ENCODE measurements around the gene TMEM151B.
"Not testable (repeated sequence)": the region's sequence is repeated elsewhere in the genome, so short reads cannot be mapped to it uniquely, and the experiment has no call there.

Gene TMEM151B

GRCh38 chr6:44310241-44310640 lies 40.0 kb downstream of the TMEM151B start:
- no peaks in the 10 kb centered on the region for H3K27me3 ChIP-seq (ENCODE audit: control insufficient read depth in 1 of 2, insufficient read depth in 2 of 2, low read length in 2 of 2)
- no peak overlapping the region for H3K27ac ChIP-seq (ENCODE audit: low read length)
- peaks cover 7% of the 10 kb centered on the region for H3K4me1 ChIP-seq (ENCODE audit: control insufficient read depth, insufficient read depth, low read length)
- no peak overlapping the region for H3K4me3 ChIP-seq (ENCODE audit: low read length in 2 of 2)
- H3K9ac ChIP-seq (ENCODE audit: low read length in 2 of 2) = no peak overlapping the region
- H3K9me3 ChIP-seq (ENCODE audit: control insufficient read depth in 2 of 2, low read length in 2 of 2) = no peaks in the 10 kb centered on the region
- H3K36me3 ChIP-seq (ENCODE audit: control insufficient read depth in 2 of 2, insufficient read depth in 2 of 2, low read length in 2 of 2) = peaks cover 22 to 39% of the 10 kb centered on the region in 2 donors

GRCh38 chr6:44311304-44311703 lies 41.1 kb downstream of the TMEM151B start:
- Histone ChIP-seq H3K9ac (ENCODE audit: low read length in 2 of 2) (no peak overlapping the region), H3K27ac (ENCODE audit: low read length) (no peak overlapping the region), H3K36me3 (ENCODE audit: control insufficient read depth in 2 of 2, insufficient read depth in 2 of 2, low read length in 2 of 2) (peaks cover 22 to 28% of the 10 kb centered on the region in 2 donors), H3K27me3 (ENCODE audit: control insufficient read depth in 1 of 2, insufficient read depth in 2 of 2, low read length in 2 of 2) (no peaks in the 10 kb centered on the region), H3K4me1 (ENCODE audit: control insufficient read depth, insufficient read depth, low read length) (peaks cover 7% of the 10 kb centered on the region), H3K4me3 (ENCODE audit: low read length in 2 of 2) (no peak overlapping the region), H3K9me3 (ENCODE audit: control insufficient read depth in 2 of 2, low read length in 2 of 2) (no peaks in the 10 kb centered on the region)

GRCh38 chr6:44311767-44312166 lies 41.5 kb downstream of the TMEM151B start:
- peak overlapping the region in 1 of 2 donors; percentile 82 for H3K9ac ChIP-seq (ENCODE audit: low read length in 2 of 2)
- H3K27ac ChIP-seq (ENCODE audit: low read length) = no peak overlapping the region
- no peaks in the 10 kb centered on the region for H3K27me3 ChIP-seq (ENCODE audit: control insufficient read depth in 1 of 2, insufficient read depth in 2 of 2, low read length in 2 of 2)
- peaks cover 7% of the 10 kb centered on the region for H3K4me1 ChIP-seq (ENCODE audit: control insufficient read depth, insufficient read depth, low read length)
- H3K4me3 ChIP-seq (ENCODE audit: low read length in 2 of 2) = peak overlapping the region in 1 of 2 donors; percentile 96
- H3K9me3 ChIP-seq (ENCODE audit: control insufficient read depth in 2 of 2, low read length in 2 of 2) = no peaks in the 10 kb centered on the region
- peaks cover 22 to 26% of the 10 kb centered on the region in 2 donors for H3K36me3 ChIP-seq (ENCODE audit: control insufficient read depth in 2 of 2, insufficient read depth in 2 of 2, low read length in 2 of 2)

- Histone ChIP-seq H3K9me3 (ENCODE audit: control insufficient read depth in 2 of 2, low read length in 2 of 2) (no peaks in the 10 kb centered on the region), H3K36me3 (ENCODE audit: control insufficient read depth in 2 of 2, insufficient read depth in 2 of 2, low read length in 2 of 2) (peaks cover 22 to 24% of the 10 kb centered on the region in 2 donors), H3K4me1 (ENCODE audit: control insufficient read depth, insufficient read depth, low read length) (peaks cover 7% of the 10 kb centered on the region), H3K9ac (ENCODE audit: low read length in 2 of 2) (peak within 1 kb of the TSS; percentile 82 to 89), H3K27me3 (ENCODE audit: control insufficient read depth in 1 of 2, insufficient read depth in 2 of 2, low read length in 2 of 2) (no peaks in the 10 kb centered on the region), H3K4me3 (ENCODE audit: low read length in 2 of 2) (peak within 1 kb of the TSS; percentile 89 to 96), H3K27ac (ENCODE audit: low read length) (peak within 1 kb of the TSS; percentile 64)
Measured at GRCh38 chr6:44312901-44313788, 42.9 kb downstream of the TMEM151B start, which contains the start of gene AARS2. TSS of gene AARS2 (minus strand) at chr6:44313347. CDS start at chr6:44313323, 24 bp downstream.

- H3K9me3 ChIP-seq (ENCODE audit: control insufficient read depth in 2 of 2, low read length in 2 of 2); H3K9ac ChIP-seq (ENCODE audit: low read length in 2 of 2); H3K4me3 ChIP-seq (ENCODE audit: low read length in 2 of 2); H3K27ac ChIP-seq (ENCODE audit: low read length); H3K27me3 ChIP-seq (ENCODE audit: control insufficient read depth in 1 of 2, insufficient read depth in 2 of 2, low read length in 2 of 2); H3K4me1 ChIP-seq (ENCODE audit: control insufficient read depth, insufficient read depth, low read length): not testable (repeated sequence)
- H3K36me3 ChIP-seq (ENCODE audit: control insufficient read depth in 2 of 2, insufficient read depth in 2 of 2, low read length in 2 of 2) = peaks cover 14 to 15% of the 10 kb centered on the region in 2 donors
Measured at GRCh38 chr6:44314657-44315056, 44.4 kb downstream of the TMEM151B start.

- Histone ChIP-seq H3K27ac (ENCODE audit: low read length) (no peak overlapping the region), H3K4me3 (ENCODE audit: low read length in 2 of 2) (no peak overlapping the region), H3K9me3 (ENCODE audit: control insufficient read depth in 2 of 2, low read length in 2 of 2) (no peaks in the 10 kb centered on the region), H3K9ac (ENCODE audit: low read length in 2 of 2) (no peak overlapping the region), H3K4me1 (ENCODE audit: control insufficient read depth, insufficient read depth, low read length) (peaks cover 7% of the 10 kb centered on the region), H3K27me3 (ENCODE audit: control insufficient read depth in 1 of 2, insufficient read depth in 2 of 2, low read length in 2 of 2) (peaks cover 0 to 3% of the 10 kb centered on the region in 2 donors), H3K36me3 (ENCODE audit: control insufficient read depth in 2 of 2, insufficient read depth in 2 of 2, low read length in 2 of 2) (peaks cover 7% of the 10 kb centered on the region in 2 donors)
Measured at GRCh38 chr6:44315516-44315915, 45.3 kb downstream of the TMEM151B start.

GRCh38 chr6:44315951-44316350 lies 45.7 kb downstream of the TMEM151B start:
- H3K9ac ChIP-seq (ENCODE audit: low read length in 2 of 2) = no peak overlapping the region
- no peak overlapping the region for H3K27ac ChIP-seq (ENCODE audit: low read length)
- no peak overlapping the region for H3K4me3 ChIP-seq (ENCODE audit: low read length in 2 of 2)
- H3K9me3 ChIP-seq (ENCODE audit: control insufficient read depth in 2 of 2, low read length in 2 of 2) = no peaks in the 10 kb centered on the region
- peaks cover 0 to 3% of the 10 kb centered on the region in 2 donors for H3K27me3 ChIP-seq (ENCODE audit: control insufficient read depth in 1 of 2, insufficient read depth in 2 of 2, low read length in 2 of 2)
- peaks cover 7% of the 10 kb centered on the region for H3K4me1 ChIP-seq (ENCODE audit: control insufficient read depth, insufficient read depth, low read length)
- peaks cover 4 to 5% of the 10 kb centered on the region in 2 donors for H3K36me3 ChIP-seq (ENCODE audit: control insufficient read depth in 2 of 2, insufficient read depth in 2 of 2, low read length in 2 of 2)

- Histone ChIP-seq H3K9ac (ENCODE audit: low read length in 2 of 2) (no peak overlapping the region), H3K36me3 (ENCODE audit: control insufficient read depth in 2 of 2, insufficient read depth in 2 of 2, low read length in 2 of 2) (peaks cover 0 to 5% of the 10 kb centered on the region in 2 donors)
Measured at GRCh38 chr6:44316481-44316880, 46.2 kb downstream of the TMEM151B start.

GRCh38 chr6:44317136-44317631 lies 46.9 kb downstream of the TMEM151B start:
- not testable (repeated sequence) for H3K27ac ChIP-seq (ENCODE audit: low read length); H3K9ac ChIP-seq (ENCODE audit: low read length in 2 of 2); H3K9me3 ChIP-seq (ENCODE audit: control insufficient read depth in 2 of 2, low read length in 2 of 2); H3K36me3 ChIP-seq (ENCODE audit: control insufficient read depth in 2 of 2, insufficient read depth in 2 of 2, low read length in 2 of 2); H3K4me3 ChIP-seq (ENCODE audit: low read length in 2 of 2); H3K4me1 ChIP-seq (ENCODE audit: control insufficient read depth, insufficient read depth, low read length); H3K27me3 ChIP-seq (ENCODE audit: control insufficient read depth in 1 of 2, insufficient read depth in 2 of 2, low read length in 2 of 2)

More at GRCh38 chr6:44316481-44316880, 46.2 kb downstream of the TMEM151B start:
- H3K4me3 ChIP-seq (ENCODE audit: low read length in 2 of 2) = no peak overlapping the region
- peaks cover 7% of the 10 kb centered on the region for H3K4me1 ChIP-seq (ENCODE audit: control insufficient read depth, insufficient read depth, low read length)
- no peaks in the 10 kb centered on the region for H3K9me3 ChIP-seq (ENCODE audit: control insufficient read depth in 2 of 2, low read length in 2 of 2)
- peaks cover 0 to 3% of the 10 kb centered on the region in 2 donors for H3K27me3 ChIP-seq (ENCODE audit: control insufficient read depth in 1 of 2, insufficient read depth in 2 of 2, low read length in 2 of 2)
- no peak overlapping the region for H3K27ac ChIP-seq (ENCODE audit: low read length)

- H3K27me3 ChIP-seq (ENCODE audit: control insufficient read depth in 1 of 2, insufficient read depth in 2 of 2, low read length in 2 of 2) = peaks cover 2 to 3% of the 10 kb centered on the region in 2 donors
- H3K4me3 ChIP-seq (ENCODE audit: low read length in 2 of 2) = no peak overlapping the region
- no peak overlapping the region for H3K9ac ChIP-seq (ENCODE audit: low read length in 2 of 2)
- H3K27ac ChIP-seq (ENCODE audit: low read length) = no peak overlapping the region
- no peaks in the 10 kb centered on the region for H3K36me3 ChIP-seq (ENCODE audit: control insufficient read depth in 2 of 2, insufficient read depth in 2 of 2, low read length in 2 of 2)
- no peaks in the 10 kb centered on the region for H3K4me1 ChIP-seq (ENCODE audit: control insufficient read depth, insufficient read depth, low read length)
- H3K9me3 ChIP-seq (ENCODE audit: control insufficient read depth in 2 of 2, low read length in 2 of 2) = no peaks in the 10 kb centered on the region
Measured at GRCh38 chr6:44321210-44321609, 51.0 kb downstream of the TMEM151B start.

- H3K27me3 ChIP-seq (ENCODE audit: control insufficient read depth in 1 of 2, insufficient read depth in 2 of 2, low read length in 2 of 2) = peaks cover 0 to 9% of the 10 kb centered on the region in 2 donors
Measured at GRCh38 chr6:44327096-44327495, 56.8 kb downstream of the TMEM151B start.

More at GRCh38 chr6:44327096-44327495, 56.8 kb downstream of the TMEM151B start:
- H3K9me3 ChIP-seq (ENCODE audit: control insufficient read depth in 2 of 2, low read length in 2 of 2) = no peaks in the 10 kb centered on the region
- H3K27ac ChIP-seq (ENCODE audit: low read length) = no peak overlapping the region
- H3K9ac ChIP-seq (ENCODE audit: low read length in 2 of 2) = no peak overlapping the region
- no peaks in the 10 kb centered on the region for H3K4me1 ChIP-seq (ENCODE audit: control insufficient read depth, insufficient read depth, low read length)
- no peak overlapping the region for H3K4me3 ChIP-seq (ENCODE audit: low read length in 2 of 2)
- no peaks in the 10 kb centered on the region for H3K36me3 ChIP-seq (ENCODE audit: control insufficient read depth in 2 of 2, insufficient read depth in 2 of 2, low read length in 2 of 2)

Data from stomach smooth muscle (tissue), 2 donors.